GM12878 (cell line): ENCODE measurements around the gene METRNL. TPM values are rescaled to one million over a fixed set of nuclear protein-coding genes. Genes with fewer than 3 reads are reported as not detected.

ENCODE experiments used
- ATAC-seq: fragments of 200-7000 bp; cut with Tn5 transposase; 3 replicates; pipeline ENCODE4 v1.9.1; 2020; ENCODE audit warnings: mild to moderate bottlenecking, moderate library complexity
- BruUV-seq: library from RNA; stranded (reverse); fragments of 400-500 nt; replicated peaks from 2 replicates; lab custom pipeline; 2021; lab: Mats Ljungman, UMichigan
- CTCF ChIA-PET: fragments of 300-600 bp; sonication (Branson Sonifier 250); formaldehyde crosslinking; extraction: SDS; loops from one replicate; lab custom pipeline; 2021; ENCODE audit warnings: inconsistent platforms; lab: Yijun Ruan, JAX
- POLR2A ChIA-PET: fragments of 350-600 bp; formaldehyde crosslinking; extraction: SDS; loops from one replicate; lab custom pipeline; 2021; ENCODE audit warnings: inconsistent platforms; lab: Charles Lee
- RAD21 ChIA-PET: fragments of 300-600 bp; sonication (Branson Sonifier 250); formaldehyde crosslinking; loops from one replicate; lab custom pipeline; 2023; ENCODE audit warnings: antibody characterized with exemption; ENCODE audit not compliant: unreplicated experiment; lab: Charles Lee
- SMC1A ChIA-PET: fragments of 300-600 bp; sonication (Branson Sonifier 250); formaldehyde crosslinking; loops from one replicate; lab custom pipeline; 2023; ENCODE audit not compliant: unreplicated experiment, uncharacterized antibody; lab: Charles Lee
- DNase-seq: peaks from one replicate; pipeline ENCODE4 v3.0.0-alpha.2; 2011; ENCODE audit warnings: low read depth, low spot score
- FAIRE-seq: peaks from 3 replicates; lab custom pipeline; 2011; peaks lifted over from hg19 to GRCh38; lab: Jason Lieb, UNC
- H2AFZ ChIP-seq: 2 replicates; pipeline ENCODE4 v1.6.0; 2011; ENCODE audit warnings: low read depth, low read length, control low read depth; ENCODE audit not compliant: control insufficient read depth
- H3K27ac ChIP-seq: 2 replicates; pipeline ENCODE4 v1.5.1; 2011; ENCODE audit warnings: control low read depth; ENCODE audit not compliant: control insufficient read depth, insufficient read depth
- H3K27me3 ChIP-seq, 2 experiments: replicated peaks in 1 of 2; 2 replicates each; pipeline versions ENCODE4 v1.6.0 to v1.6.1; 2011; ENCODE audit warnings: low read length in 1 of 2; ENCODE audit not compliant: control insufficient read depth in 2 of 2, insufficient read depth in 2 of 2
- H3K36me3 ChIP-seq, 2 experiments: 2 replicates each; pipeline ENCODE4 v1.5.1; 2011; ENCODE audit warnings: low read length in 1 of 2; ENCODE audit not compliant: control insufficient read depth in 2 of 2, insufficient read depth in 2 of 2
- H3K4me1 ChIP-seq: 2 replicates; pipeline ENCODE4 v1.6.1; 2011; ENCODE audit warnings: mild to moderate bottlenecking, low read length, moderate library complexity, mixed read lengths; ENCODE audit not compliant: control insufficient read depth, insufficient read depth
- H3K4me2 ChIP-seq: 2 replicates; pipeline ENCODE4 v1.6.0; 2011; ENCODE audit warnings: control low read depth; ENCODE audit not compliant: control insufficient read depth, insufficient read depth
- H3K4me3 ChIP-seq: fragments of 200-600 bp; sonication (generic); 2 replicates; pipeline ENCODE4 v1.5.1; 2016
- H3K79me2 ChIP-seq: 2 replicates; pipeline ENCODE4 v1.6.0; 2011; ENCODE audit warnings: low read length; ENCODE audit not compliant: control insufficient read depth, insufficient read depth
- H3K9ac ChIP-seq: 2 replicates; pipeline ENCODE4 v1.8.0; 2011; ENCODE audit warnings: low read length, control low read depth, mixed read lengths; ENCODE audit not compliant: control insufficient read depth, insufficient read depth
- H3K9me3 ChIP-seq: replicated peaks from 3 replicates; pipeline ENCODE4 v1.5.1; 2011; ENCODE audit warnings: mild to moderate bottlenecking, low read length; ENCODE audit not compliant: control insufficient read depth, insufficient read depth
- H4K20me1 ChIP-seq: 2 replicates; pipeline ENCODE4 v1.6.0; 2011; ENCODE audit not compliant: control insufficient read depth, insufficient read depth
- BACH1 ChIP-seq: fragments of 450-650 bp; IDR thresholded peaks from 2 replicates; pipeline ENCODE4 v1.6.1; 2017; ENCODE audit warnings: mild to moderate bottlenecking, borderline replicate concordance
- CREM ChIP-seq: IDR thresholded peaks from 2 replicates; pipeline ENCODE4 v1.6.1; 2014; ENCODE audit warnings: antibody characterized with exemption, low read depth
- ELK1 ChIP-seq: IDR thresholded peaks from 2 replicates; pipeline ENCODE4 v1.6.1; 2012; ENCODE audit warnings: low read depth, low read length, improper control_type of control experiment
- HSF1 ChIP-seq: fragments of 150-350 bp; IDR thresholded peaks from 2 replicates; pipeline ENCODE4 v1.6.1; 2014; ENCODE audit warnings: mild to moderate bottlenecking, low read depth, low read length
- IKZF1 ChIP-seq: fragments of 450-650 bp; conservative IDR thresholded peaks from 2 replicates; pipeline ENCODE4 v1.6.1; 2017; ENCODE audit warnings: antibody characterized with exemption, mild to moderate bottlenecking
- IKZF2 ChIP-seq, 2 experiments: fragments of 450-650 bp; IDR thresholded peaks; 2 replicates each; pipeline ENCODE4 v1.6.1; 2017; ENCODE audit warnings: mild to moderate bottlenecking in 2 of 2, moderate library complexity in 2 of 2
- JUND ChIP-seq: IDR thresholded peaks from 2 replicates; pipeline ENCODE4 v1.6.1; 2012; ENCODE audit warnings: low read depth, mild to moderate bottlenecking, low read length, improper control_type of control experiment, moderate library complexity
- NFIC ChIP-seq: IDR thresholded peaks from 2 replicates; pipeline ENCODE4 v1.6.1; 2012; ENCODE audit warnings: low read depth, mild to moderate bottlenecking, inconsistent platforms, low read length, moderate library complexity
- NFXL1 ChIP-seq: fragments of 450-650 bp; IDR thresholded peaks from 2 replicates; pipeline ENCODE4 v1.6.1; 2017; ENCODE audit warnings: antibody characterized with exemption, mild to moderate bottlenecking, borderline replicate concordance
- NR2C1 ChIP-seq: fragments of 450-650 bp; IDR thresholded peaks from 2 replicates; pipeline ENCODE4 v1.6.1; 2017; ENCODE audit warnings: antibody characterized with exemption, mild to moderate bottlenecking, moderate library complexity
- NR2F1 ChIP-seq: fragments of 450-650 bp; conservative IDR thresholded peaks from 2 replicates; pipeline ENCODE4 v1.6.1; 2017; ENCODE audit warnings: mild to moderate bottlenecking
- PAX5 ChIP-seq: IDR thresholded peaks from 2 replicates; pipeline ENCODE4 v1.6.1; 2011; ENCODE audit warnings: low read depth, low read length, borderline replicate concordance
- PKNOX1 ChIP-seq: fragments of 450-650 bp; IDR thresholded peaks from 2 replicates; pipeline ENCODE4 v1.6.1; 2016; ENCODE audit warnings: mild to moderate bottlenecking
- PML ChIP-seq: IDR thresholded peaks from 2 replicates; pipeline ENCODE4 v1.6.1; 2012; ENCODE audit warnings: low read length, inconsistent platforms
- POLR2A ChIP-seq: IDR thresholded peaks from 2 replicates; pipeline ENCODE4 v1.6.1; 2011; ENCODE audit warnings: low read depth, mild to moderate bottlenecking, low read length
- SIN3A ChIP-seq: IDR thresholded peaks from 2 replicates; pipeline ENCODE4 v1.6.1; 2012; ENCODE audit warnings: low read depth, low read length, improper control_type of control experiment
- SKIL ChIP-seq: fragments of 450-650 bp; IDR thresholded peaks from 2 replicates; pipeline ENCODE4 v1.6.1; 2017; ENCODE audit warnings: mild to moderate bottlenecking, low read depth, inconsistent platforms; ENCODE audit not compliant: poor library complexity, severe bottlenecking
- SMAD5 ChIP-seq: IDR thresholded peaks from 2 replicates; pipeline ENCODE4 v1.6.1; 2016; ENCODE audit warnings: antibody characterized with exemption, low read depth
- TBL1XR1 ChIP-seq: IDR thresholded peaks from 2 replicates; pipeline ENCODE4 v1.6.1; 2012; ENCODE audit warnings: low read depth, low read length, improper control_type of control experiment
- ZNF24 ChIP-seq: fragments of 450-650 bp; IDR thresholded peaks from 2 replicates; pipeline ENCODE4 v1.6.1; 2017; ENCODE audit warnings: antibody characterized with exemption, mild to moderate bottlenecking
- WGBS: methylation state at CpG from one replicate; pipeline ENCODE4 v1.1.6; 2016; ENCODE audit warnings: low lambda C conversion rate; ENCODE audit not compliant: insufficient replicate concordance, insufficient coverage; ENCODE audit errors: missing lambda C conversion rate; 5-methylcytosine and 5-hydroxymethylcytosine counted together
- in situ Hi-C: fragments of 300-500 bp; cut with MboI; formaldehyde crosslinking; loops from 9 replicates; pipeline ENCODE4 v1.14.3; 2018; ENCODE audit warnings: mixed read lengths
- intact Hi-C: fragments of 100-400 bp; cut with micrococcal nuclease; formaldehyde crosslinking; loops from one replicate; pipeline ENCODE4 v1.14.2; 2022; ENCODE audit not compliant: unreplicated experiment
- polyA plus RNA-seq, 11 experiments: library from polyadenylated mRNA; depleted of rRNA in 4 of 11; unstranded in 6 of 11; stranded (reverse) in 5 of 11; fragments of >200 nt; fragmentation: Nextera tagmentation in 4 of 11; fragmentation: Illumina TruSeq in 1 of 11; extraction: Ambion mirVana in 4 of 11; extraction: Trizol in 1 of 11; gene quantifications; 1 replicate in 1 of 11; 2 replicates in 10 of 11; pipeline versions ENCODE4 v1.2.1 to v1.2.3, GENCODE V29; 2011 to 2016; ENCODE audit warnings: inconsistent platforms in 2 of 11, missing spikeins in 2 of 11, low read depth in 1 of 11
- total RNA-seq, 4 experiments: library from RNA; depleted of rRNA in 3 of 4; stranded (reverse); fragments of >200 nt in 3 of 4; fragmentation: Illumina TruSeq in 1 of 4; extraction: Trizol in 1 of 4; gene quantifications; 2 replicates each; pipeline versions ENCODE4 v1.2.1 to v1.2.3, GENCODE V29; 2013 to 2021

The METRNL gene
- total and polyA plus RNA-seq, 10 of the 15 experiments (the other 5 are each of a cell fraction or from before 2014, with no cell fraction given): 0.05 to 3.7 (median 0.48) TPM; not detected in 2

GRCh38 chr17:83093506-83093905 lies 14.1 kb downstream of the METRNL start:
- BruUV-seq: no TSS peak
- H3K9me3 ChIP-seq: no peaks in the 10 kb centered on the region
- H4K20me1 ChIP-seq: no peaks in the 10 kb centered on the region; the same call in 1 of the 2 replicates
- no peak overlapping the region for H3K27ac ChIP-seq
- no peak overlapping the region for H3K4me2 ChIP-seq
- no peak overlapping the region for H2AFZ ChIP-seq
- no peak overlapping the region for H3K9ac ChIP-seq
- in situ Hi-C loops: no loop called here
- TF ChIP-seq NFXL1 (no peak), PAX5 (no peak), PKNOX1 (no peak), NR2F1 (no peak), HSF1 (no peak), PML (no peak), NFIC (no peak), TBL1XR1 (no peak), ZNF24 (no peak), IKZF1 (no peak), ELK1 (no peak), POLR2A (no peak), NR2C1 (no peak), SMAD5 (no peak), IKZF2 (IDR thresholded peaks at IDR 0.05) (no peak), SIN3A (no peak), BACH1 (no peak), CREM (no peak), SKIL (no peak), JUND (no peak)
- CTCF ChIA-PET: no interaction called here
- no peak for ATAC-seq
- no peaks in the 10 kb centered on the region for H3K4me1 ChIP-seq
- peaks cover 0 to 2% of the 10 kb centered on the region in 2 experiments; a peak in 2 of 4 replicates for H3K27me3 ChIP-seq
- H3K4me3 ChIP-seq: no peak overlapping the region
- WGBS: 65% methylated on average over 14 of the region's 14 CpGs
- intact Hi-C loops: no loop called here
- H3K79me2 ChIP-seq: no peaks in the 10 kb centered on the region
- no peak for FAIRE-seq
- POLR2A ChIA-PET: no interaction called here
- SMC1A ChIA-PET: no interaction called here
- RAD21 ChIA-PET: no interaction called here
- H3K36me3 ChIP-seq: no peaks in the 10 kb centered on the region
- no peak for DNase-seq
